Thymus (tissue), 11 donors: Measurements from ENCODE around the gene ASAP2. TPM values are rescaled to one million over a fixed set of nuclear protein-coding genes. Genes with fewer than 3 reads are reported as not detected.
"Not testable (repeated sequence)": the region's sequence is repeated elsewhere in the genome, so short reads cannot be mapped to it uniquely, and the experiment has no call there.

Experiments
- DNase-seq, 9 donors: peaks; one replicate each; pipeline ENCODE4 v3.0.0-alpha.2; 2013; ENCODE audit warnings: low spot score in 9 of 9, low read depth in 6 of 9, missing footprints in 1 of 9
- H3K27ac ChIP-seq, 2 donors: one replicate each; pipeline ENCODE4 v1.5.1; 2013; ENCODE audit warnings: control low read depth in 1 of 2, low read depth in 1 of 2, low read length in 1 of 2, mild to moderate bottlenecking in 1 of 2, moderate library complexity in 1 of 2
- H3K27me3 ChIP-seq, 2 donors: one replicate each; pipeline ENCODE4 v1.5.1; 2013; ENCODE audit warnings: low read length in 1 of 2; ENCODE audit not compliant: control insufficient read depth in 2 of 2, insufficient read depth in 1 of 2
- H3K36me3 ChIP-seq, 2 donors: one replicate each; pipeline ENCODE4 v1.5.1; 2013; ENCODE audit warnings: low read length in 1 of 2, mild to moderate bottlenecking in 1 of 2, moderate library complexity in 1 of 2; ENCODE audit not compliant: control insufficient read depth in 2 of 2, insufficient read depth in 2 of 2
- H3K4me1 ChIP-seq, 2 donors: one replicate each; pipeline ENCODE4 v1.5.1; 2013; ENCODE audit warnings: low read length in 2 of 2; ENCODE audit not compliant: control insufficient read depth in 2 of 2, insufficient read depth in 2 of 2
- H3K4me3 ChIP-seq, 2 donors: one replicate each; pipeline ENCODE4 v1.5.1; 2013; ENCODE audit warnings: low read length in 2 of 2, control low read depth in 1 of 2, mild to moderate bottlenecking in 1 of 2
- H3K9me3 ChIP-seq, 2 donors: one replicate each; pipeline ENCODE4 v1.5.1; 2013; ENCODE audit warnings: low read length in 1 of 2, mild to moderate bottlenecking in 1 of 2; ENCODE audit not compliant: control insufficient read depth in 2 of 2, insufficient read depth in 1 of 2
- WGBS: extraction: QIAGEN DNeasy Blood & Tissue Kit; methylation state at CpG from one replicate; pipeline ENCODE4 v1.1.7; 2013; 5-methylcytosine and 5-hydroxymethylcytosine counted together
- polyA plus RNA-seq: library from polyadenylated mRNA; stranded (reverse); fragments of 200-250 nt; gene quantifications from one replicate; pipeline ENCODE4 v1.2.3, GENCODE V29; 2013
- total RNA-seq: library from RNA; stranded (reverse); fragments of 120-200 nt; gene quantifications from one replicate; pipeline ENCODE4 v1.2.4, GENCODE V29; 2013
- donor health status: healthy.

ASAP2 gene
- total and polyA plus RNA-seq, 2 donors: 3.3 to 6.7 TPM

- no peak overlapping the region for H3K27ac ChIP-seq
- WGBS: 97% methylated on average over 13 of the region's 13 CpGs
- no peaks in the 10 kb centered on the region for H3K36me3 ChIP-seq
These were observed 185.5 kb downstream of the ASAP2 start for GRCh38 chr2:9391961-9392720.

DNA sequence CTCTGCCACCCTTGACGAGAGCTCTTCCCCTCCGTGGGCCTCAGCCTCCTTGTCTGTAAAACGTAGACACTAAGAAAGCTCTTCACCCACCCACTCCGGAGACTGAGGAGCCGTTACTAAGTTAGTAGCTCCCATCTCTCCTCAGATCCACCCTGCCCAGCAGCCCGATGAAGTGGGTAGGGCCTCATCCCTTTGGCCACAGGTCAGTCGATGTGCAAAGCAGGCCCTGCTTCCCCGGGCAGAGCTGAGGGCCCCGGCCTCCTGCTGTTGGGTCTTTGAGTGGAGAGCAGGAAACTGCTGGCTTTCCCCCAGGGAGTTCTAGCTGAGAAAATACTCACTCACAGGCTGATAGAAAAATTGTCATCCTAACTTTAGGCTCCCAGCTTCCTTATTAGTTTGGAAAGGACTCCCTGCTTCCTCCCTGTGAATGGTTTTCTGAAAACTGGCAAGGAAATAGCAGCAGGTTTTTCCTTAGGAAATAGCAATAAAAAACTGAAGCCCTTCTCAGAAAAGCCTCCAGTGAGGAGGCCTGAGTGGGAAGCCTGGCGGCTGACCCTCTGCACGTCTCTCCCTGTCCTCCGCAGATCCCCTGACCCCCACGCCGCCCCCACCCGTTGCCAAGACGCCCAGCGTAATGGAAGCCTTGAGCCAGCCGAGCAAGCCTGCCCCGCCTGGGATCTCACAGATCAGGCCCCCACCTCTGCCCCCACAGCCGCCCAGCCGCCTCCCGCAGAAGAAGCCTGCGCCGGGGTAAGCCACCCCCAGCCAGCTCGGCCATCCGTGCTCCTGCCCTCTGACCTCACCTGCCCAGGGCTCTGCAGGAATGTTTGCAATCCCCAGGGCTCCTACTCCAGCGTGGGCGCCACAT lies 186.5 kb downstream of the ASAP2 start:
- no peak for DNase-seq
- Histone ChIP-seq H3K27me3 (no peaks in the 10 kb centered on the region), H3K4me1 (no peaks in the 10 kb centered on the region), H3K4me3 (no peak overlapping the region), H3K27ac (no peak overlapping the region), H3K9me3 (no peaks in the 10 kb centered on the region), H3K36me3 (no peaks in the 10 kb centered on the region)
- 92% methylated on average over 28 of the region's 28 CpGs for WGBS

More at GRCh38 chr2:9391961-9392720, 185.5 kb downstream of the ASAP2 start:
- Histone ChIP-seq H3K4me3 (no peak overlapping the region), H3K4me1 (no peaks in the 10 kb centered on the region), H3K9me3 (no peaks in the 10 kb centered on the region), H3K27me3 (no peaks in the 10 kb centered on the region)
- DNase-seq: no peak

- H3K27me3 ChIP-seq: no peaks in the 10 kb centered on the region
- no peaks in the 10 kb centered on the region for H3K36me3 ChIP-seq
- H3K27ac ChIP-seq: no peak overlapping the region
- H3K4me3 ChIP-seq: no peak overlapping the region
- H3K9me3 ChIP-seq: no peaks in the 10 kb centered on the region
- no peak for DNase-seq
- WGBS: 95% methylated on average over 15 of the region's 15 CpGs
- H3K4me1 ChIP-seq: no peaks in the 10 kb centered on the region
These were observed 188.2 kb downstream of the ASAP2 start for GRCh38 chr2:9394816-9395215.

GRCh38 chr2:9397201-9397600 lies 190.6 kb downstream of the ASAP2 start:
- H3K27me3 ChIP-seq: no peaks in the 10 kb centered on the region

GRCh38 chr2:9398251-9398650 lies 191.6 kb downstream of the ASAP2 start:
- H3K36me3 ChIP-seq, H3K9me3 ChIP-seq, H3K4me3 ChIP-seq, DNase-seq, H3K4me1 ChIP-seq, H3K27me3 ChIP-seq, H3K27ac ChIP-seq: not testable (repeated sequence)
- whole genome bisulfite sequencing: 97% methylated on average over 11 of the region's 11 CpGs

More at GRCh38 chr2:9397201-9397600, 190.6 kb downstream of the ASAP2 start:
- no peaks in the 10 kb centered on the region for H3K4me1 ChIP-seq
- no peak overlapping the region for H3K4me3 ChIP-seq
- H3K36me3 ChIP-seq: no peaks in the 10 kb centered on the region
- 96% methylated on average over 14 of the region's 14 CpGs for WGBS
- no peak for DNase-seq
- H3K27ac ChIP-seq: no peak overlapping the region
- H3K9me3 ChIP-seq: no peaks in the 10 kb centered on the region

- 90% methylated on average over 20 of the region's 20 CpGs for WGBS
- peak overlapping the region in 1 of 2 donors; percentile 20 for H3K27ac ChIP-seq
These were observed 192.5 kb downstream of the ASAP2 start for GRCh38 chr2:9398881-9399780.

GRCh38 chr2:9400268-9401058 lies 193.9 kb downstream of the ASAP2 start:
- Histone ChIP-seq H3K36me3 (peaks cover 0 to 7% of the 10 kb centered on the region in 2 donors), H3K9me3 (no peaks in the 10 kb centered on the region), H3K27ac (no peak overlapping the region), H3K27me3 (no peaks in the 10 kb centered on the region), H3K4me1 (no peaks in the 10 kb centered on the region), H3K4me3 (no peak overlapping the region)
- peak in 1 of 9 donors; percentile 8 for DNase-seq
- 87% methylated on average over 12 of the region's 12 CpGs for WGBS

More at GRCh38 chr2:9398881-9399780, 192.5 kb downstream of the ASAP2 start:
- Histone ChIP-seq H3K27me3 (no peaks in the 10 kb centered on the region), H3K36me3 (peaks cover 0 to 5% of the 10 kb centered on the region in 2 donors), H3K4me3 (no peak overlapping the region), H3K4me1 (no peaks in the 10 kb centered on the region), H3K9me3 (no peaks in the 10 kb centered on the region)
- no peak for DNase-seq

GRCh38 chr2:9401059-9401547 lies 194.5 kb downstream of the ASAP2 start:
- Histone ChIP-seq H3K36me3 (peaks cover 4 to 12% of the 10 kb centered on the region in 2 donors), H3K4me1 (no peaks in the 10 kb centered on the region), H3K27ac (no peak overlapping the region), H3K27me3 (no peaks in the 10 kb centered on the region), H3K4me3 (no peak overlapping the region), H3K9me3 (no peaks in the 10 kb centered on the region)
- DNase-seq: no peak
- WGBS: 98% methylated on average over 12 of the region's 12 CpGs
